ENCODE data around the gene FIGN. TPM values are rescaled to one million over a fixed set of nuclear protein-coding genes. Genes with fewer than 3 reads are reported as not detected.

The FIGN gene
- total and polyA plus RNA-seq, 9 of the 15 experiments (the other 6 are each of a cell fraction or from before 2014, with no cell fraction given): 0.02 TPM; not detected in 8

DNA sequence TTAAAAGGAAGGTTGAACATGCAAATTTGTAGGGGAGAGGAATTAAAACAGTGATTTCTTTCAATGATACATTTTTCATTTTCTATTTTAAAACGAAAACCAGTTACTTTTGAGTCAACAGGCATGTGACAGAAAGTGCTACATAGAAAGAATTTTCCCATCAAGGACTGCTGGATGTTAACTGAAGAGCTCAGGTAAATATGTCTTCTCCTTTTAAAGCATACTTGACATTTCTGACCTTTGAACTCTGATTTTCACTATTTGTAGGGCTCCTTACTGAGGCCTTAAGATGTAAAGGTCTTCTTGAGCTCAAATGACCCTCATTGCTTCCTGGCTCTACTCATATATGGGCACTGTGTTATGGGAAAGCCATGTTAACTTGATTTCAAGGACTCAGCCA lies 32.4 kb downstream of the FIGN start:
- POLR2A ChIA-PET: no interaction called here
- 0% methylated on average over 1 of the region's 1 CpG for WGBS (ENCODE audit: insufficient coverage, low coverage, missing lambda C conversion rate)

More for the DNA sequence above, 32.4 kb downstream of the FIGN start:
- TF ChIP-seq, protein P1, sequence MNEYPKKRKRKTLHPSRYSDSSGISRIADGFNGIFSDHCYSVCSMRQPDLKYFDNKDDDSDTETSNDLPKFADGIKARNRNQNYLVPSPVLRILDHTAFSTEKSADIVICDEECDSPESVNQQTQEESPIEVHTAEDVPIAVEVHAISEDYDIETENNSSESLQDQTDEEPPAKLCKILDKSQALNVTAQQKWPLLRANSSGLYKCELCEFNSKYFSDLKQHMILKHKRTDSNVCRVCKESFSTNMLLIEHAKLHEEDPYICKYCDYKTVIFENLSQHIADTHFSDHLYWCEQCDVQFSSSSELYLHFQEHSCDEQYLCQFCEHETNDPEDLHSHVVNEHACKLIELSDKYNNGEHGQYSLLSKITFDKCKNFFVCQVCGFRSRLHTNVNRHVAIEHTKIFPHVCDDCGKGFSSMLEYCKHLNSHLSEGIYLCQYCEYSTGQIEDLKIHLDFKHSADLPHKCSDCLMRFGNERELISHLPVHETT (CRISPR knock-in tag; conservative IDR thresholded peaks at IDR 0.05 in 1 of 2, IDR thresholded peaks at IDR 0.05 in 1 of 2): no peak
- TF ChIP-seq HNRNPLL (IDR thresholded peaks at IDR 0.05; ENCODE audit: low read depth, low read length, poor library complexity, severe bottlenecking): no peak
- TF ChIP-seq, protein P2, sequence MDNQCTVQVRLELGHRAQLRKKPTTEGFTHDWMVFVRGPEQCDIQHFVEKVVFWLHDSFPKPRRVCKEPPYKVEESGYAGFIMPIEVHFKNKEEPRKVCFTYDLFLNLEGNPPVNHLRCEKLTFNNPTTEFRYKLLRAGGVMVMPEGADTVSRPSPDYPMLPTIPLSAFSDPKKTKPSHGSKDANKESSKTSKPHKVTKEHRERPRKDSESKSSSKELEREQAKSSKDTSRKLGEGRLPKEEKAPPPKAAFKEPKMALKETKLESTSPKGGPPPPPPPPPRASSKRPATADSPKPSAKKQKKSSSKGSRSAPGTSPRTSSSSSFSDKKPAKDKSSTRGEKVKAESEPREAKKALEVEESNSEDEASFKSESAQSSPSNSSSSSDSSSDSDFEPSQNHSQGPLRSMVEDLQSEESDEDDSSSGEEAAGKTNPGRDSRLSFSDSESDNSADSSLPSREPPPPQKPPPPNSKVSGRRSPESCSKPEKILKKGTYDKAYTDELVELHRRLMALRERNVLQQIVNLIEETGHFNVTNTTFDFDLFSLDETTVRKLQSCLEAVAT (IDR thresholded peaks at IDR 0.05): no peak
- no peak for TF ChIP-seq EP300 (IDR thresholded peaks at IDR 0.05; ENCODE audit: low read length)
- no peak for TF ChIP-seq HDAC1 (IDR thresholded peaks at IDR 0.05)
- TF ChIP-seq POLR2B (IDR thresholded peaks at IDR 0.05; ENCODE audit: low read depth, partially characterized antibody): no peak
- TF ChIP-seq BDP1 (IDR thresholded peaks at IDR 0.05; ENCODE audit: insufficient read depth, insufficient read length): no peak
- TF ChIP-seq CREM (IDR thresholded peaks at IDR 0.05; ENCODE audit: low read depth): no peak
- no peak for TF ChIP-seq CBFB (CRISPR knock-in tag; IDR thresholded peaks at IDR 0.05)
- TF ChIP-seq FOXJ3 (CRISPR knock-in tag; IDR thresholded peaks at IDR 0.05): no peak
- TF ChIP-seq HOXB6 (CRISPR knock-in tag; IDR thresholded peaks at IDR 0.05; ENCODE audit: borderline replicate concordance): no peak
- TF ChIP-seq TAF15 (IDR thresholded peaks at IDR 0.05; ENCODE audit: low read depth, low read length): no peak
- TF ChIP-seq NFATC3 (IDR thresholded peaks at IDR 0.05): no peak
- no peak for TF ChIP-seq HMGN3 (IDR thresholded peaks at IDR 0.05; ENCODE audit: borderline replicate concordance, extremely low read depth, insufficient read length, low read depth, low read length)
- no TSS peak for BruUV-seq (replicated peaks)
- DNase-seq (ENCODE audit: extremely low read depth in 1 of 4, low spot score in 3 of 4): no peak
- in situ Hi-C loops (cut with MboI) (no loop called here), intact Hi-C loops (cut with micrococcal nuclease) (no loop called here)
- H3K9me3 ChIP-seq (replicated peaks; ENCODE audit: control insufficient read depth, insufficient read depth, low read depth, low read length): no peaks in the 10 kb centered on the region; the same call in none of the 2 replicates
- H3K4me3 ChIP-seq: no peak overlapping the region
- no peak for ATAC-seq
- no peak for FAIRE-seq
- H3K79me2 ChIP-seq (ENCODE audit: control insufficient read depth, insufficient read depth, low read length): no peaks in the 10 kb centered on the region
- CTCF ChIA-PET (ENCODE audit: low intra/inter-chr PET ratio): no interaction called here
- no peaks in the 10 kb centered on the region for H3K27me3 ChIP-seq (ENCODE audit: control insufficient read depth in 2 of 2, insufficient read depth in 2 of 2, low read length in 2 of 2)
- H3K36me3 ChIP-seq (ENCODE audit: control insufficient read depth, insufficient read depth, low read length): no peaks in the 10 kb centered on the region
- H4K20me1 ChIP-seq (replicated peaks; ENCODE audit: control insufficient read depth, insufficient read depth, low read length): no peaks in the 10 kb centered on the region
- H2AFZ ChIP-seq (ENCODE audit: low read depth, low read length): no peak overlapping the region
- H3K4me2 ChIP-seq (ENCODE audit: insufficient read depth, low read length): no peak overlapping the region
- no peaks in the 10 kb centered on the region for H3K4me1 ChIP-seq (replicated peaks in 1 of 2; ENCODE audit: control insufficient read depth in 2 of 2, insufficient read depth in 2 of 2, low read length in 2 of 2)
- no peaks in the 10 kb centered on the region for H3K9me1 ChIP-seq (ENCODE audit: control insufficient read depth, insufficient read depth, low read length)
- no peak overlapping the region for H3K9ac ChIP-seq (ENCODE audit: insufficient read depth in 1 of 2, low read depth in 2 of 2, low read length in 2 of 2)
- no peak overlapping the region for H3K27ac ChIP-seq (ENCODE audit: extremely low read depth, low read depth, low read length)

All from K562 (cell line).